Measurements from ENCODE around the gene LRFN4.
"Not testable (repeated sequence)": the region's sequence is repeated elsewhere in the genome, so short reads cannot be mapped to it uniquely, and the experiment has no call there.

Gene LRFN4

DNA sequence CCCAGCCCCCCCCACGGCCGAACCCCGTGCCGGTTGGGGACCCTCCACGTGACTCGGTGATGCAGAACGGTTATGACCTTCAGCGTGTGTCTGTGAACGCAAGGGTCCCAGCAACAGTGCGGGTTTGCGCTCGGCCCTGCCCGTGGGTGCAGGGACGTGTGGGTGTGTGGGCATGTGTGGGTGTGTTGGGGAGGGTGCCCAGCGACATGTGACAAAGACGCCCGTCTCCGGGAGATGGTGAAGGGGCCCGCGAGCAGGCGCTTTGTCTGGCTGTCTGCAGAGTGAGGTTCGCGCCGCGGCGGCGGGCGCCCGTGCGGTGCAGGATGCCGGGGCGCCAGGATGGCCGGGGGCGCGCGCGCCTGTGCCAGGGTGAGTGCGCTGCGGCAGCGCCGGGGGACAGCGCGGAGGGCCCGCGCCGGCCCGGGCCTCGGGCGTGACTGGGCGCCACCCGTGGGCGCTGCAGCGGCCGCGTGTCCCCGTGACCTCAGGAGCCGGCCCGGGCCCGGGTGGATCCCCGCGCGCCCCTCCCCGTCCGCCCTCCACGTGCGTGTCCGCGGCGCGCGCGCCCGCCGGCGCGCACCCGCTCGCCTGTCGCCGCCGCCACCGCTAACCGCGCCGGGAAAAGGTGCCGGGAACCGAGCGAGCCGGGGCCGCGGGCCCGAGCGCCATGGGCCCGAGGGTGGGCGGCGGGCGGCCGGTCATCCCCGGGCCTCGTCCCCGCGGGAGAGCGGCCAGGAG, at the start of gene LRFN4:
Gene LRFN4 (plus strand): TSS at position 569 of the 738 bp plus-strand sequence. CDS start 681 bp downstream, outside the sequence.
- DNase-seq (ENCODE audit: low read depth in 2 of 2) = peak; percentile 34 to 53

DNA sequence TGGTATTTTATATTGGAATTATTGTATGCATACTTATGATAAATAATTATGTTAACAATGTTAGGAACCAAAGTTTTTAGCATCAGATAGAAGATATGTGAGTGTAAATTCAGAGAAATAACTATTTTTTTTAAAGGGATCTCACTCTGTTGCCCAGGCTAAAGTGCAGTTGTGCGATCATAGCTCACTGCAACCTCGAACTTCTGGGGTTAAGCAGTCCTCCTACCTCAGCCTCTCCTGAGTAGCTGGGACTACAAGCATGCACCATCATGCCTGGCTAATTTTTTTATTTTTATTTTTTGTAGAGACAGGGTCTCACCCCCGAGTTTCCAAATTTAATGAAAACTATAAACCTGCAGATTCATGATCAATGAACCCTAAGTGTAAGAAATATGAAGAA, 47.3 kb upstream of the LRFN4 start:
- no peak for DNase-seq (ENCODE audit: low read depth in 2 of 2)

DNA sequence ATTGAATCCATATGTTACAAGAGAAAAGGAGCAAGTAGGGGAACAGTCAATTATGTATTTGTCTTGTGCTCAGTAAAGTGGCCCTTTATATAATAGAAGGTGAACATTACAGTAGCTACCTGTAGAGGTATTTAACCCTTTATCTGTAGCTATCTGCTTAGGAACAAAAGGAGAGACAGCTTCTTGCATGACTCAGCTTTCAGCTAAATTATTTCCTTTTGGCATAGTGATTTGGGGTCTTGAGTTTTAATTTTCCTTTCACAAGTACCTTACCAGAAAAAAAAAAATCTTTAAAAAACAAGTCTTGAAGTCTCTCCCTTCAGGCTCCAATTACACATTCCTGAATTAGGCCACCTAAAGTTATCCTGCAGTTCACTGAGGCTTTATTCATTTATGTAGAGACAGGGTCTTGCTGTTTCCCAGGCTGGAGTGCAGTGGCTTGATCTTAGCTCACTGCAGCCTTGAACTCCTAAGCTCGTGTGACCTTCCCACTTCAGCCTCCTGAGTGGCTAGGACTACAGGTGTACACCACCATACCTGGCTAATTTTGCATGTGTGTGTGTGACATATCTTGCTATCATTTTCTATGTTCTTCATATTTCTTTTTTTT, 46.2 kb upstream of the LRFN4 start:
- no peak for DNase-seq (ENCODE audit: low read depth in 2 of 2)

DNA sequence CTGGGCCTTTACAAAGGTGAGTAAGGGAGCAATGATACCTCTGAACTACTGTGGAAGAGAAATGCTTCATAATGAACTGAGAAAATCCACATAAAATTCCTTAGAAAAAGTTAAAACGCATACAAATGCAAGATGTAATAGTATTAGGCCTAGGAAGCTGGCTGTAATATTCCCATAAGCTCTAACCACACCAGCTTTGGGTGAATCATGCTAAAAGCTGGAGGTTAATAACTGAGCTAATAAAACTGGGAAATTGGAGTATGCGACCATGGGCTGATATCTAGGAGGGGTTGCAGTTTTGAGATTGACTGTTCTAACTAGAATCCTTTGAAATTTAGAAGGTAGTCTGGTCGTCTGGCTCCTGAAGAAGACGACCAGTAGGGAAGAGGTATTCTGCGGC, 42.2 kb upstream of the LRFN4 start:
- no peak for DNase-seq (ENCODE audit: low read depth in 2 of 2)

DNA sequence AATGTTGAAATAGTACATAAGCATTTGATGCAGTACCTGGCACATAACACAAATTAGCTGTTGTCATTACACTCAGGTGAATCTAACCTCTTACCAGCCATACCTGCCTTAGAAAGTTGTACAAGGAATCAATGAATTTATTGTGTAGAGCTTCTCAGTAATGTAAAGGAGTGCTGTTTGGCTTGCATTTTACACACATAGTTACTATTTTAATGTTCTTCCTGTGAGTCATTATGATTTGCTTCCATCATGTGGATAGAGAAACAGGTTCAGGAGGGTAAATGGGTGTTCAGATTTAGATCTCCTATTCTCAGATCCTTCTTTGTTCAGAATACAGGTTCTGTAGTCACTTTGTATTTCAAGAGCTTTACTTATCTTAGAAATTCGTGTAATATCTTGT, 41.2 kb upstream of the LRFN4 start:
- no peak for DNase-seq (ENCODE audit: low read depth in 2 of 2)

DNA sequence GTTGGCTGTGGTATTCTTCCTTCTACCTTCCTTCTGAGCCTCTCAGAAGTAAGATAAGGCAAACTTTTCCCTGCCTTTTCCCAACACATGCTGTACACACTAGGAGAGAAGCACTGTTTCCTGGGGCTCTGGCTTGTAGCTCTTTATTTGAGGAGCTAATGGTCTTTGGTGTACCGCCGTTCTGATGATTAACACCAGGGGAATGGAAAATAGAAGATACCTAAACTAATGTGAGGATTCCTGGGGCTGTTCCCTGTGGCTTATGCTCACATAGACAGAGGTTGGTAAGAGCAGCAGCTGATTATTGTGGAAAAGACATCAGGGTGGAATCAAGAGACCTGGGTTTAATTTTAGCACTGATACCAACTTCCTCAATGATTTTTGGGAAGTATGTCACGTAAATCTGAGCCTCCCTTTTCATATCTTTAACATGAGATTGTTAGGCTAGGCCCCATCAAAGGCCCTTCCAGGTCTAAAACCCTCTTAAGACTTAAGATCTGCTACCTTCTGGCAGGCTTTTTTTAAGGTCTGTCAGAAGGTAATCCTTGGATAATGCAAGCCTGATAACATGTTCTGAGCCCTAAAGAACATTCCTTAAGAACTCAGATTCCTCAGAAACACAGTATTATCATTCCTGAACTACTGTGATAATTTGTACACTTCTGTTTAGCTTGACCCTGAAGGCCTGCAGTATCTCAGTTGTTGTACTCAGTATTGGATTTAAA, 38.5 kb upstream of the LRFN4 start:
- DNase-seq (ENCODE audit: low read depth in 2 of 2) = no peak

DNA sequence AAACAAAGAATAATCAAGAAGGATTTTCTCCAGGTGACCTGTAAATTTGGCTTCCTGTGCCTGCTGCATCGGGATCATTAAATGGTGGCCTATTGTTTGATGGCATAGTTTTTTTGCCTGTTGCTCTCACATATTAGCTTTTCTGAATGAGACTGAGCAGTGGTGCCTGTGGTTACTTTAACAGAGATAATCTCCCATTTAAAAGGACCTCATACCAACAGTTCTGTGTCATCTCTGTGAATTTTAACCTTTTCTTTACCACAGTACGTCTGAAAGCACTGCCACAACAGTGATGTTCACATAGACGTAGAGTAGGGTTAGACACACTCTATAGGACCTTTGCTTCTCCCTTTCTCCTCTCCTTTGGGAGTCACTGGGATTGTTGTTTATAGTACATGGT, 36.5 kb upstream of the LRFN4 start:
- no peak for DNase-seq (ENCODE audit: low read depth in 2 of 2)

DNA sequence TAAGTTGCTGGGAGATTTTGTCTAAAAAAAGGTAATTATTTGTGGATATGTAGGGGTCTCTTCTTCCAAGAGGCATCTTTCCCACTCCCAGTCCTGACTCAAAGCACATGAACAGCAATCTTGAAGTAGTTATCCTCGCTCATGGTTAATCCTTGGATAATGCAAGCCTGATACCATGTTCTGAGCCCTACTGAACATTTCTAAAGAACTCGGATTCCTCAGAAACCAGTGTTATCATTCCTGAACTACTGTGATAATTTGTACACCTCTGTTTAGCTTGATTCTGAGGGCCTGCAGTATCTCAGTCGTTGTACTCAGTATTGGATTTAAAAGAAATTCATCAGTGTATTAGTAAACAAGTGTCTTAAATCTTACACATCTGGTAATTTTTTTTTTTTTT, 36.0 kb upstream of the LRFN4 start:
- no peak for DNase-seq (ENCODE audit: low read depth in 2 of 2)

DNA sequence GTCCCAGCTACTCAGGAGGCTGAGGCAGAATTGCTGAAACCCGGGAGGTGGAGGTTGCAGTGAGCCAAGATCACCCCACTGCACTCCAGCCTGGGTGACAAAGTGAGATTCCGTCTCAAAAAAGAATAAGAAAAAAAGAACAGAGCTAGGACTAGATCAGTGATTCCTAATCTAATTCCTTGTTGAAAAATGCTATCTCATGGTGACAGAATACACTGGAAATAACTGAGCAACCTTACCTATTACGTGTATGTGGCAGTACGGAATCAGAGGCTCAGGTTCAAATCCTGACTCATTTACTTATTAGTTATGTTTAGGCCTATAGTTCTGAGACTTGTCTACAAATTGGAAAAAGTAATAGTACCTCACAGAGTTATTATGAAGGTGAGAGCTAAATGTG, 33.2 kb upstream of the LRFN4 start:
- no peak for DNase-seq (ENCODE audit: low read depth in 2 of 2)

DNA sequence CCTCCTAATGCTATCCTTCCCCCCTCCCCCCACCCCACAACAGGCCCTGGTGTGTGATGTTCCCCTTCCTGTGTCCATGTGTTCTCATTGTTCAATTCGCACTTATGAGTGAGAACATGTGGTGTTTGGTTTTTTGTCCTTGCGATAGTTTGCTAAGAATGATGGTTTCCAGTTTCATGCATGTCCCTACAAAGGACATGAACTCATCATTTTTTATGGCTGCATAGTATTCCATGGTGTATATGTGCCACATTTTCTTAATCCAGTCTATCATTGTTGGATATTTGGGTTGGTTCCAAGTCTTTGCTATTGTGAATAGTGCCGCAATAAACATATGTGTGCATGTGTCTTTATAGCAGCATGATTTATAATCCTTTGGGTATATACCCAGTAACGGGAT, 32.3 kb upstream of the LRFN4 start:
- not testable (repeated sequence) for DNase-seq (ENCODE audit: low read depth in 2 of 2)

DNA sequence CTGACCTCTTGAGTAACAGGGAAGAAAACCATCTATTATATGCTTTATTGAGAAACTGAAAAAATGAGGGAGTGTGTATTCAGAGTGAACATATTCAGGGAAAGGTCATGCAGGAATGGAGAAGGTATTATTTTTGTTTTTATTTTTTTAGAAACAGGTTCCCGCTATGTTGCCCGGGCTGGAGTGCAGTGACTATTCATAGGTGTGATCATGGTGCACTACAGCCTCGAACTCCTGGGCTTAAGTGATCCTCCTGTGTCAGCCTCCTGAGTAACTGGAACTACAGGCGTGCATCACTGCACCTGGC, 22.4 kb upstream of the LRFN4 start:
- no peak for DNase-seq (ENCODE audit: low read depth in 2 of 2)

DNA sequence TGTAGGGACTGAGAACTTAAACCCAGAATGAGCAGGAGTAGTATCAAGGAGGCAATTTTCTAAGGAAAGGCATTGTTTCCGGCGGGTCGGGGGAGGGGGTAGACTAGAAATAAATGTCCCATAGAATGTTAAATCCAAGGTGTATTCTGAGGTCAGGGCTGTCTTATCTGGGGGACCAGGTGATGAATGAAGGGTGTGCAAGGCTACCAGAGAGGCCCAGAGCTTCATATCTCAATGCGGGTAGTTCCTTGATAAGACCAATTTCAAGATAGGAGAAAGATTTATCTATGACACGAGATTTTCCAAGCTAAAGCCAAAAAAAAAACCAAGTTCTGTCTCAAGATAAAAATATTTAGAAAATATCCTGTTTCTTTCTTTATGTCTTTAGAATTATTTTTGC, 21.9 kb upstream of the LRFN4 start:
- no peak for DNase-seq (ENCODE audit: low read depth in 2 of 2)

DNA sequence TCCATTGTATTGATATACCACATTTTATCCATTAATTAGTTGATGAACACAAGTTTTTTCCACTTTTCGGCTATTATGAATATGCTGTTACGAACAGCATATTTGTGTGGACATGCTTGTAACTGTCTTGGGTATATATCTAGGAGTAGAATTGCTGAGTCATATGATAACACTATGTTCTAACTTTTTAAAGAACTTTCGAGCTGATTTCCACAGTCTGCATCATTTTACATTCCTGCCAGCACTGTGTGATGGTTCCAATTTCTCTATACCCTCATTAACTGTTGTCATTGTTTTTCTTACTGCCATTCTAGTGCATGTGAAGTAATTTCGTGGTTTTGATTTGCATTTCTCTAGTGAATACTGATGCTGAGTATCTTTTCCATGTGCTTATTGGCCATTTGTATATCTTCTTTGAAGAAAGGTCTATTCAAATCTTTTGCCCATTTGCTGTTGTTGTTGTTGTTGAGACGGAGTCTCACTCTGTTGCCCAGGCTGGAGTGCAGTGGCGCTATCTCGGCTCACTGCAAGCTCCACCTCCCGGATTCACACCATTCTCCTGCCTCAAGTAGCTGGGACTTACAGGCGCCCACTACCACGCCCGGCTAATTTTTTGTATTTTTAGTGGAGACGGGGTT, 21.0 kb upstream of the LRFN4 start:
- no peak for DNase-seq (ENCODE audit: low read depth in 2 of 2)

DNA sequence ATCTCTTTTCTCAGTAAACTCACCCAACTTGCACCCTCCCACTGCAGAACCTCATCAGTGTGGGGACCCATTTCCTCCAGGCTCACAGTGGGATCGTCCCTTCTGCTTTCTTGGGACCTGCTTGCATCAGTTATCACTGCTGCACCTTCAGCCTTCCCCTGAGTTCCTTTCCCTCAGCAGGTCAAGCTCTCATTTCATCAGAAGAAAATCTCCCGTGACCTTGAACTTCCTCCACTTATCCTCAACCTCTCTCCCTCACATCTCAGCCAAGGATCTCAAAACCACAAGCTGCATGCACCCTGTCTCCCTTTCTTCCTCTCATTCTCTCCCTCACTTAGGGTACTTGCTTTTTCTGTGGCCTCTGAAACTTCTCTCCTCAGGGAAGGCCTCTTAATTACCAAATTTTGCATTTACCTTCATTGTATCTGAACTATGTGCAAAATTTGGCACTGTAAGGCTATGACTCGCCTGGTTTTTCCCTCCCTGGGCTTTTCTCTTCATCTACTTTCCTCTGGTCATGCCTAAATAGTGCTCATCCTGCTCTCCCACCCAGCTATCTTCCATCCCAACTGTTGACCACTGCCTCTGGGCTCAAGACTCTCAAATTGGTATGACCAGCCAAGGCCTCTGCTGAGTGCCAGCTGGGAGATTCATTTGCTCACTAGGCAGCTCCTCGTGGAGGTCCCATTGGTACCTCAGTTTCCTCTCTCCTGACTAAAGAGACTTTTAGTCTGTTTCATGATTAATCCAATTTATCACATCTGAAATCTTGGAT, 16.4 kb upstream of the LRFN4 start:
- no peak for DNase-seq (ENCODE audit: low read depth in 2 of 2)

DNA sequence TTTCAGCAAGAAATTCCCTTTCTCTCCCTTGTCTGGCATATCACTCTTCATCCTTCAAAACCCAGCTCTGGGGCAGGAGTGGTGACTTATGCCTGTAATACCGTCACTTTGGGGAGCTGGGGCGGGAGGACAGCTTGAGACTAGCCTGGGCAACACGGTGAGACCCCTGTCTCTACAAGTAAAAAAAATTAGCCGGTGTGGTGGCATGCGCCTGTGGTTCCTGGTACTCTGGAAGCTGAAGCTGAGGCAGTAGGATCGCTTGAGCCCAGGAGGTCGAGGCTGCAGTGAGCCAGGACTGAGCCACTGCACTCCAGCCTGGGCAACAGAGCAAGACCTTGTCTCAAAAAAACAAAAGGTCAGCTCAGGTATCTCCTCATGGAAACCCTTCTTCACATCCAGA, 15.0 kb upstream of the LRFN4 start:
- no peak for DNase-seq (ENCODE audit: low read depth in 2 of 2)

DNA sequence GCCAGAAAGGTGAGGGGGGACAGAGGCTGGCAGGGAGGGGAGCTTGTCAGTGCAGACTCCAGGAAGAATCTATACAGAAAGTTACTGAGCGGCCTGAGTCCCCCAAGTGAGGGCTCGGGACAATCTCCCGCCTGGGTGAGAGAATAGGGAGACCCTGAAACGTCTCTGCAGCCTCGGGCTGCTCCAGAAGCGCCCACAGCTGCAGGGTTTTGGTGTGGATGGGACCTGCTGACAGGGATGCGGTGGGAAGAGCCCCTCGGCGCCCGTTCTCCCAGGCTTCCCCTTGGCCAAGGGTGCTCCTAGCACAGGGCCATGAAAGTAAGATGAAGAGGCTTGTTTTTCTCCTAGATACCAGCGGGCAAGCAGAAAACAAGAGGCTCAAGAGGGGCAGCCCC, 14.4 kb upstream of the LRFN4 start:
- no peak for DNase-seq (ENCODE audit: low read depth in 2 of 2)

DNA sequence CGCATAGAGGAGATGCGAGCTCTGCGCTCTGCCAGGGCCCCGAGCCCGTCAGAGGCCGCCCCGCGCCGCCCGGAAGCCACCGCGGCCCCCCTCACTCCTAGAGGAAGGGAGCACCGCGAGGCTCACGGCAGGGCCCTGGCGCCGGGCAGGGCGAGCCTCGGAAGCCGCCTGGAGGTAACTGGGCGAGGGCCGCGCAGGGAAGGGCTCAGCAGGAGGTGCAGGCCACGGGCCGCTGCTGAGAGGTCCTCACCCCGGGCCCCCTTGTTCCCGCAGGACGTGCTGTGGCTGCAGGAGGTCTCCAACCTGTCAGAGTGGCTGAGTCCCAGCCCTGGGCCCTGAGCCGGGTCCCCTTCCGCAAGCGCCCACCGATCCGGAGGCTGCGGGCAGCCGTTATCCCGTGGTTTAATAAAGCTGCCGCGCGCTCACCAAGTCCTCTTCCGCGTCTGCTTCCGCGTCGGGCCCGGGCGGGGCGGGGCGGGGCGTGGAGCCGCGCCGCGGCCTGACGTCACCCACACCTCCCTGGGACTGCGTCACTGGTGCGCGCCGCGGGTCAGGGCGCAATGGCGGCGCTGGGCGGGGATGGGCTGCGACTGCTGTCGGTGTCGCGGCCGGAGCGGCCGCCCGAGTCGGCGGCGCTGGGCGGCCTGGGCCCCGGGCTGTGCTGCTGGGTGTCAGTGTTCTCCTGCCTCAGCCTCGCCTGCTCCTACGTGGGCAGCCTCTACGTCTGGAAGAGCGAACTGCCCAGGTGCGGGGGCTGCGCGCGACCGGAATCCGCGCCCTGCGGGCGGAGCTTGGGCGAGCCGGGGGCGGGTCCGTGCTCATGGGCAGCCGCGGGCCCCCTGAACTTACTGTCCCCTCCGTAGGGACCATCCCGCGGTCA, 13.7 kb upstream of the LRFN4 start, which contains the start of gene RCE1:
Gene RCE1 (plus strand): TSS at position 546 of the 880 bp plus-strand sequence. CDS start 15 bp downstream, at position 561.
- DNase-seq (ENCODE audit: low read depth in 2 of 2) = peak; percentile 82 to 87

DNA sequence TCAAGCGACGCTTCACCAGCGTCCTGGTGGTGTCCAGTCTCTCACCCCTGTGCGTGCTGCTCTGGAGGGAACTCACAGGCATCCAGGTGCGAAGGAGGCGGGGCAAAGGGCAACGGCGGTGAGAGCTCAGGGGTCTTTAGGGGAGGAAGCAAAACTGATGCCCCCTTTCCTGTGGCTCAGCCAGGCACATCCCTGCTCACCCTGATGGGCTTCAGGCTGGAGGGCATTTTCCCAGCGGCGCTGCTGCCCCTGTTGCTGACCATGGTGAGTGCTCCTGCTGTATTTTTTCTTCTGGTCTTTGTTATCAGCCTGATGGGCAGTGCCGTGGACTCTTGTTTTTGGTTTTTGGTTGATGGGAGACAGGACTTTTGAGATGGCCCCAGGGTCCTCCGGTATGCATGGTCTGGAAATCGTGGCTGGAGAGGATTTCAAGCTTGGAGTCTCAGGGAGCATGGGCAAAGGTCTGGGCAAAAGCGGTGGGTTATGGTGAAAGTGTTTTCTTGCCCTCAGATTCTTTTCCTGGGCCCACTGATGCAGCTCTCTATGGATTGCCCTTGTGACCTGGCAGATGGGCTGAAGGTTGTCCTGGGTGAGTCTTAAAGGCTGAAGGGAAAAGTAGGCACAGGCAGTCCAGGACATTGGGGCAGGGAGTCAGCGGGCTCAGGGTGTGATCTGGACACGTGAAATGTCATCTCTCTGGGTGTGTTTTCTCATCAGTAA, 12.9 kb upstream of the LRFN4 start:
- DNase-seq (ENCODE audit: low read depth in 2 of 2) = no peak

DNA sequence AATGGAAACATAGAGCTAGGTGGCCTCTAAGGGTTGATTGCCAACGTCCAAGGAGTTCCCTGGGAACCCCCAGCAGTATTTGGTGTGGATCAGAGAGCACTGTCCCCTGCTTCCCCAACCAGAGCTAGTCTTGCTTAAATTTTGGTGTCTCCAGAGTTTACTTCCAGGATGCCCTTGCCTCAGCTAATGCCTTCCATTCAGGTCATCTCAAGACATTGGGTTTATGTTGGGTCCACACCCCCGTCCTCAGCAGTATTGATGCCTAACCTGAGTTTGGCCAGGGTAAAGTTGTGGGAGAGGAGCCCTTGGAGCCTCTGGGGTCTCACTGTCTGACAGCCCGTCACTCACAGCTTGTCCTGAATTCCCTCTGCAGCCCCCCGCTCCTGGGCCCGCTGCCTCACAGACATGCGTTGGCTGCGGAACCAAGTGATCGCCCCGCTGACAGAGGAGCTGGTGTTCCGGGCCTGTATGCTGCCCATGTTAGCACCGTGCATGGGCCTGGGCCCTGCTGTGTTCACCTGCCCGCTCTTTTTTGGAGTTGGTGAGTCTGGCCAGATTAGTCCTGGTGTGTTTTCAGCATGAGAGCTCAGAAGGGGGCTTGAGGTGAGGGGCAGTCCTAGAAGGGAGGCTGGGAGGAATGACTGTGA, 12.2 kb upstream of the LRFN4 start:
- no peak for DNase-seq (ENCODE audit: low read depth in 2 of 2)
